NCI-H526 (cell line): Measurements from ENCODE around the gene TBCD.

Experiments
- DNase-seq, 2 experiments: peaks; one replicate each; lab custom pipeline; 2025; lab: John Stamatoyannopoulos, UW

The TBCD gene

DNA sequence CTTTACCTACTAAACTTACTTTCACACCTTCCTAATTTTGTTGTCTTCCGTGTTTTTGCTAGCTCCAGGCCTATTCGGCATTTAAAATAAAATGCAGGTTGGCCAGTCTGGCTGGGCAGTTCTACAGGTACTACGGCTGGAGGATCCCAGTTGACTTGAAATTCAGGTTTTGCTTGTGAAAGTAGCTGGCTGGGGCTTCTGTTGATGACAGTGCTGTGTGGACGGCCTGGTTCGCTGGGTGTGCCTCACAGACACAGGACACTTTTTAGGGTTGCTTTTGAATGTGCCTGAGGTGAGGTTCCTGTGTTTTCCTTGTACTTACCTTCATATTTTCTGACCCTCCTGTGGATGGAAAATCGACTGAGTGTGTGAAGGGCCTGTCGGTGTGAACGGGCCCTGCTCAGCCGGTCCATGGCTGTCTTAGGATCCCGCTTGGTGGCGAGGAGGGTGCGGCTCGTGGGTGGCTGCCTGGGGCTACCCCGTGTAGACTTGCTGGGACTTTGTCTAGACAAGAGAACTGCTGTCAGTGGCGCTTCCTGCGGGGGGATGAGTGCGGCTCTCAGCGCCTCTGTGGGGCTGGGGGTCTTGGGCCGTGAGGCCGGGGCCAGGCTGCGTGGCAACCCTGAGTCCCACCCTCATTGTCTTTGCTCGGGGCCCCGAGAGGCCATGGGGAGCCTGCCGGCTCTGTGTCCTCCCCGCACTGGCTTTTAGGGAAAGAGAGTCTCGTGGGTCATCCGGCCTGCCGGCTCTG is 106.7 kb downstream of the TBCD start:
- peak in 1 of 2 experiments; percentile 16 for DNase-seq

GRCh38 chr17:82859431-82860403 is 107.9 kb downstream of the TBCD start:
- peak in 1 of 2 experiments; percentile 20 for DNase-seq

- no peak for DNase-seq
These were observed 108.9 kb downstream of the TBCD start for GRCh38 chr17:82860606-82861392.

- no peak for DNase-seq
These were observed 109.5 kb downstream of the TBCD start for GRCh38 chr17:82861393-82861775.

DNA sequence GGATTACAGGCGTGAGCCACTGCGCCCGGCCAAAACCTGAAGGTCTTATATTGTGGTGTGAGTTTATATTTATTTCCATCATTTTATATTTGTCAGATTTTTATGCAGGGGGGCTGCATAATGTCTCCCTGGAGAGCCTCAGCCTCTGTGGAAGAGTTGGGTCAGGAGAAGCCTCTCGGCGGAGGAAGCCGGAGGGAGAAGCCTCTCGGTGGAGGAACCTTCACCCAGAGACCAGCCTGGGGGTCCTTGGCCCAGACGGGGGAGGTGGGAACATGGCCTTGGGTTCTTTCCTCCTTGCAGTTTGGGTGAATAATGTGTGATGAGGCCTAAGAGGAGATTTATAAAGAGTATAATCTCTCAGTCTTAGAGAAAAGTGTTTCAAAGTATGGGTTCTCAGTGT is 110.3 kb downstream of the TBCD start:
- DNase-seq: no peak

- DNase-seq: no peak
These were observed 111.0 kb downstream of the TBCD start for GRCh38 chr17:82862737-82863382.

GRCh38 chr17:82863383-82863940 is 111.6 kb downstream of the TBCD start:
- peak in 1 of 2 experiments; percentile 21 for DNase-seq

GRCh38 chr17:82863941-82864712 is 112.3 kb downstream of the TBCD start:
- DNase-seq: no peak

DNA sequence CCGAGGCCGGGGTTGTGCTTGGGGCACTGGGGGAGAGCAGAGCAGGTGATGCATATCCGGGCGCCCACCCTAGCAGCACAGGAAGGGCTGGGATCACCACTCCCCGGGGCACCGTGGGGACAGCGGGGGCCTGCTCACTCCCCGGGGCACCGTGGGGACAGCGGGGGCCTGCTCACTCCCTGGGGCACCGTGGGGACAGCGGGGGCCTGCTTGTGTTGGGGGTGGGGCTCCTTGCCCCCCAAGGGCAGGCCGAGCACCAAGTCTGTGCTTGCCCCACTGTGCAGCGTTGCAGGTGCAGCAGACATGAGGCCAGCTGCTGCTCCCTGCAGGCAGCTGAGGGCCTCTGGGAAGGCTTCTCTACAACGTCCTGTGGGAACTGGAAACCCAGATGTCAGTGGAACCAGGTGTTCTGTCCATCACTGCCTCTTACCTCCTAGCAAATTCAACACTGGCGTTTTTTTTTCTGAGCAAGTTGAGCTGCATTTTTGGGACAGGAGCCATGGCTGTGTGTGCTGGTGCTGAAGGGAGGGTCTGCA is 112.9 kb downstream of the TBCD start:
- DNase-seq: peak in 1 of 2 experiments; percentile 16

DNA sequence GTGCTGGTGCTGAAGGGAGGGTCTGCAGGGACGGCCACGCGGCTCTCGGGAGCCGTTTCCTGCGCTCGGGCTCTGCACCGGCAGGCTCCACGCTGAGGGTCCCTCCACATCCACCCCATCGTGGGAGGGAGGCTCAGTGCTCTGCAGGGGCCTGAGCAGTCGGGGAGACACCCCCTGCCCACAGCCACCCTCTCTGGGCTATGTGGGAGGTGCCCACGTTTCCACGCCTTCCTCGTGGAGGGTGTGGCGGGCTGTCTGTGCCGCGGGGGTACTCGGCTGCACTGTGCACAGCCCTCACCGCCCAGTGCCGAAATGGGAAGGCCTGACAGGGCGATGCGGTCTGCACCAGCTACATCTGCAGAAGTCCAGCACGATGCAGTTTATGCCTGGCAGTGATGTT is 113.4 kb downstream of the TBCD start:
- DNase-seq: no peak

GRCh38 chr17:82865774-82866395 is 114.0 kb downstream of the TBCD start:
- DNase-seq: no peak

GRCh38 chr17:82866590-82867191 is 114.8 kb downstream of the TBCD start:
- peak in 1 of 2 experiments; percentile 56 for DNase-seq

DNA sequence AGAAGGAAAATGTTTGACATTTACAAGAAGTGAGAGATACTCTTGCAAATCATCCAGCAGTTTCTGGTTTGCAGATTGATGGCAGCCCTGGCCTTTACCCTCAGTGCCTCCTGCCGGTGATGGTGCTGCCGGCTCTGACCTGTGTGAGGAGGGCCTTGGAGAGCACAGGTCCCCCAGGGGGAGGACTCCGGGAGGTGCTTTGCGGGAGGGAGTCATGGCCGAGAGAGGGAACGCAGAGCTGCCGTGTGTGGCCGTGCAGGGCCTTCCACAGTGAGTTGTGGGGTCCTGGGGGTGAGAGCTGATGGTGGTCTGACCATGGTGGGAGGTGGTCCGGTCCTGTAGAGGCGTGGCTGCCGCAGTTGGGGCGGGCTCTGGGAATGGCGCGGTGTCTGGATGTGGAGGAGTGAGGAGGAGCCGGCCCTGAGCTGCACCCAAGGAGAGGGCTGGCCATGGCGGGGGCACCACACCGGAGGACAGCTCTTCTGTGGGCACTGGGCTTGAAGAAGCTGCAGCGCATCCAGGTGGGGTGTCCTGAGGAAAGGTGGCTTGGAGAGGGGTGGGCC is 116.0 kb downstream of the TBCD start:
- peak in 1 of 2 experiments; percentile 43 for DNase-seq

DNA sequence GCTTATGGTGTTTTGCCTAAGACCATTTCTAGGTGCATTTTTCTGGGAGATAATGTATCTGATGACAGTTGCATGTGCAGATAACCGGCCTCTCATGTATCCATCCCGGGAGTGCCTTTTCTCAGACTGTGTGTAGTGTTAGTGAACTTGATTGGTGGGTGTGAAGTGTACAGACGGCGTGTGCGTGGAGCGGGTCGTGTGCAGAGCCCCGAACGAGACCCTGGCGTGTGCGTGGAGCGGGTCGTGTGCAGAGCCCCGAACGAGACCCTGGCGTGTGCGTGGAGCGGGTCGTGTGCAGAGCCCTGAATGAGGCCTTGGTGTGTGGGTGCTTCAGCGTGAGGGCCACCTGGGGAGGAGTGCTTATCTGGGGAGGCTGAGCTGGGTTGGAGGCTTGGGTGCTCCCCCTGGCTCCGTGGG is 116.9 kb downstream of the TBCD start:
- peak; percentile 89 to 90 for DNase-seq

DNA sequence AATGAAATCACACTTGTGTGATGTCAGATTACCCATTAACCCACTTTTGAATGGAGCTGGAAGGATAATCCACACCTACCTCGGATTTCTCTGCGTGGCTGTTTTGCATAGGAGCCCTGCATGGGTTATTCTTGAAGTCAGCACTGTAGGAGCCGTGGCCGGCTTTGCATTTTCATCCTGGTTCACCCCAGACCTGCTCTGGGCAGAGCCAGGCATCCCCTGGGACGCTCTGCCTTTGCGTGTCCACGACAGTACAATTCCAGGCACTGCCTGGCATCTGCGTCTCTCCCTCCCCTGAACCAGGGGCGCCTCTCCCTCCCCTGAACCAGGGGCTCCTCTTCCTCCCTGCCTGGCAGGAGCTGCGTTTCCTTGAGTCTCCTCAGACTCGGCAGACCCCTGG is 117.7 kb downstream of the TBCD start:
- DNase-seq: peak; percentile 86 to 95

DNA sequence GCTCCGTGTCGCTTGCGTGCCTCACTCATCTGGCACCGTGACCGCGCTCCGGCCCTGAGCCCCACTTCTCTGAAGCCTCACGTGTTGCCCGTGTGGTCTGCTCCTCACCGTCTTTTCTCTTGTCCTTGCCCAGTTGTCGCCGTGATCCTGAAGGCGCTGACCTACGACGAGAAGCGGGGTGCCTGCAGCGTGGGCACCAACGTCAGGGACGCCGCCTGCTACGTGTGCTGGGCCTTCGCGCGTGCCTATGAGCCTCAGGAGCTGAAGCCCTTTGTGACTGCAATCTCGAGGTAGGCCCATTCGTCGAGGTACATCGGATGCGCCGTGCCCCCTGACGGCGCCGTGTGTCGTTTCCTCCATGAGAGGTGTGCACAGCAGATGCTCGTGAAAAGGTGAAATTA is 118.2 kb downstream of the TBCD start:
- DNase-seq: no peak

DNA sequence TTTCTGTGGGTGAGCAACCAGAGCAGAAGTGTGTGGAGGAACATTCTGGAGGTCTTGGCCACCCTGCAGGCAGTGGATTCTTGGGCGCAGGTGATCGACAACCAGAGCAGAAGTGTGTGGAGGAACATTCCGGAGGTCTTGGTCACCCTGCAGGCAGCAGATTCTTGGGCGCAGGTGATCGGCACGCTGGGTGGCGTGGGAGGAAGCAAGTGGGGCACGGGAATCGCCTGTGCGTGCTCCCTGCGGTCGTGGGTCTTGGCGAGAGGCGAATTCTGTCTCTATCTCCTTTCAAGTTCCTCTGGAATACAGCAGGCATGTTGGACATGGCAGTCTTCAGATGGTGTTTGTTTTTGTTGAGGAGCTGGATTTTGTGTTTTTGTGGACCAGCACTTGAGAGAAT is 118.7 kb downstream of the TBCD start:
- DNase-seq: no peak

DNA sequence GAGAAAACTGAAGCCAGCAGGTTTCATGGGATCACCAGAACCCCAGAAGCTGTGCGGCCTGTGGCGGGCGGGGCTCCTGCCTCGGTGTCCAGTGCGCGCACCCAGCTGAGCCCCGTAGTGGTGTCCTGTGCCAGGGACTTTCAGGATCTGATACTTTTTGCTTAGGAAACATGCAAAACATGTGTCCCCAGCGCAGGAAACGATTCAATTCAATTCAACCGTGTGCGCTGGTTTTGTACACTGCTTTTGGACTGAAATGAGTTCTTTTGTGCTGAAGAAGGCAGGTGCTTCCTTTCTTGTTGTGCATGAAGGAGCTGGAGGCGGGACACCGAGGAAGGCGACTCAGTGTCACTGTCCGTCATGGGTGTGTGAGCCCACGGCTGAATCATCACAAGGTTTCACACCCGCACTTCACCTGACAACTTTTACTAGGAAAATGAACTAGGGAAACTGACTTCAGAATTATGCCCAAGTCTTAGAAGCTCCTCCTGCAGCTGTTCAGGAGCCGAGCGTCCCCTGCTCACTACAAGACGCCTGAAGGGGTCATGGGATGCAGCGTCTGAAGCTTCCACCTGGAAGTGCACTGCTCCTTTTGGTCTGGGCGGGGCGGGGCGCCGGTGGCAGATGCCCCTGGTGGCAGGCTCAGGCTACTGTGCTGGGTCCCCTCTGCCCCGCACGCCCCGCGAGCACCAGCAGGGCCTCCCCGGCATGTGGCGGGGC is 119.4 kb downstream of the TBCD start:
- no peak for DNase-seq
